Occipital lobe (tissue), 2 donors: ENCODE measurements around the gene CD247. TPM values are rescaled to one million over a fixed set of nuclear protein-coding genes. Genes with fewer than 3 reads are reported as not detected.

Source experiments
- DNase-seq: peaks from one replicate; lab custom pipeline; 2025; lab: John Stamatoyannopoulos, UW
- total RNA-seq: library from RNA; depleted of rRNA; stranded (reverse); fragments of >200 nt; gene quantifications from one replicate; pipeline ENCODE4 v1.2.3, GENCODE V29; 2014

The CD247 gene
- total RNA-seq, 1 donor from 2014 or later, result 2.3 TPM

DNA sequence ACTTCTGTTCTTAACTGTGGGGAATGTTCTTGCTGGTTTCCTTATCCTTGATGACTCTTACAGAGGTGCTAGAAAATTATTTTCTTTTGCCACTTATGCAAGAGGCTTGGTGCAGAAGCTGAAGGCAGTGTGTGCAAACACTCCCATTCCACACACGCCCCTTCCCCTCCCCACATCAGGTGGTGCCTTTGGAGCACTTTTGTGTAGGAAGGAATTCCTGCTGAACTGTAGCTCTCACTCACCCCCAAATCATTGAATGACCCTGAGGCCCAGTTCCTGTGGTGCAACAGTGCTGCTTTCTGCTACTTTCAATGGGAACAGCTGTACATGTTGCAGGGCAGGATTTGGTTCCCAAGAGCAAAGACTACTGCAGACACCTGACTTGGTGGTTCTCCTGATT is 101.8 kb downstream of the CD247 start:
- DNase-seq, result no peak

DNA sequence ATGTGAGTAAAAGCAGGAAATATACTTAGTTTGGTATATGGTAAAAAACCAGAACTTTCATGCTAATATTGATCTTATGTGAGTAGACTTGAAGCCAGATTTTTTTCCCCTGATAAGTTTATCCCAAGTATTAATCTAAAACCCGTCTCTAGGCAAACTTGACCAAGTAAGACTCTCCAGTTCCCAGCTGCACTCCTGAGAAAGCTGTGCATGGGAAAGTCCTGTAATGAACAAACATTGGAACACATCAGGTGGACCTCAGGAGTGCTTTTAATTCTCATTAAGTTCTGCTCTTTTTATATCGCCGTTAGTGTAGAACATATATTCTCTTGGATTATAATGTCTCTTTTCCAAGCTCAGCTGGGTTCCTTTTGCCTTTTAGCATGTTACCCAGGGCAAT is 105.0 kb downstream of the CD247 start:
- DNase-seq, result no peak

DNA sequence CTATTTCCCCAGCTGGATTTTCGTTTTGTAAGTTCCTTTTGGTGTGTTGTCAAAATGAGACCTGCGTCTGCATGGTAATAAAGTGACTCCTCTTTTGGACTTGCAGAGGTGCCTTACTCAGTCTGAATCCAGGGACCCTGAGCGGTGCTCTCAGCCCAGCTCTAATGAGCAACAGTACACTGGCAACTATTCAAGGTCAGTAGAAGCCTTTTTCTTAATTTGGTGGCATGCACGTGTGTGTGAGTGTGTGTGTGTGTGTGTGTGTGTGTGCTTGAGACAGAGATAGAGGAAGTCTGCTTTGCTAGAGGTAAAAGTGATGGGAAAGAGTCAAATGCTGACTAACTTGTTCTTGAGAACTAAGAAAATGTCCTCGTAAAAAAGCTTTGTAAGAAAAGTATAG is 105.4 kb downstream of the CD247 start:
- DNase-seq, result no peak

DNA sequence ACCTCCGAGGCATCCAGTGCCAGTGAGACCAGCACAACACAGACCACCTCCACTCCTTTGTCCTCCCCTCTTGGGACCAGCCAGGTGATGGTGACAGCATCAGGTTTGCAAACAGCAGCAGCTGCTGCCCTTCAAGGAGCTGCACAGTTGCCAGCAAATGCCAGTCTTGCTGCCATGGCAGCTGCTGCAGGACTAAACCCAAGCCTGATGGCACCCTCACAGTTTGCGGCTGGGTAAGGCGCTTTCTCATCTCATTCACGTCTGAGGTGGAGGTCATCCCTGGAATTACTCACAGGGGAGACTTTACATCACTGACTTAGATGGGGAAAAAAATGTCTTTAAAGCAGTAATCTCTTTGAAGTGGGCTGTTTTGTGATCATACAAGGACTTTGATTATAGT is 106.3 kb downstream of the CD247 start:
- DNase-seq, result peak; percentile 15

DNA sequence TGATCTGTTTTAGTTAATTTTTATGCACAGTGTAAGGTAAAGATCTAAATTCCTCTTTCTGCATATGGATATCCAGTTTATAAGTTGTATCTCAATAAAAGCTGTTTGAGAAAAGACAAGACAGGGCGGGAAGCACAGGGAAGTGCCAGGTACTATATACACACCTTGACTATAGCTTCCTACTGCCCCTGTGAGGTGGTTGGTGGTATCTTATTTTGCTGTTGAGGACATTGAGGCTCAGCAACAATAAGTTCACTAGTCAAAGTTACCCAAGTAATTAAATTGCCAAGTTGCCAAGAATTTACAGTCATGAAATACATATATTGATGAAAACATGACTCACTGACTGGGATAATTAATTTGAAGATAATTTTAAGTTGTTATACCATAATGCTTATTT is 109.1 kb downstream of the CD247 start:
- DNase-seq, result no peak

DNA sequence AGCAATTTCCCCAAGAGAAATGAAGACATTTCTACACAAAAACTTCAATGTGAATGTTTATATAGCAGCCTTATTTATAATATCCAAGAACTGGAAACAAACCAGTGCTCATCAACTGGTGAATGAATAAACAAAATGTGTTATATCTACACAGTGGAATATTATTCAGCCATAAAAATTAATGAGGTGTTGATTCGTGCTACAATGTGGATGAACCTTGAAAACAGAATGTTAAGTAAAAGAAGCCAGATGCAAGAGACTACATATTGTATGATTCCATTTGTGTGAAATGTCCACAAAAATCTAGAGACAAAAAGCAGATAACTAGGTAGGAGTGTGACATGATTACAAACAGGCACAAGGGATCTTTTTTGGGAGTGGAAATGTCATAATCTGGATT is 110.0 kb downstream of the CD247 start:
- no peak for DNase-seq

DNA sequence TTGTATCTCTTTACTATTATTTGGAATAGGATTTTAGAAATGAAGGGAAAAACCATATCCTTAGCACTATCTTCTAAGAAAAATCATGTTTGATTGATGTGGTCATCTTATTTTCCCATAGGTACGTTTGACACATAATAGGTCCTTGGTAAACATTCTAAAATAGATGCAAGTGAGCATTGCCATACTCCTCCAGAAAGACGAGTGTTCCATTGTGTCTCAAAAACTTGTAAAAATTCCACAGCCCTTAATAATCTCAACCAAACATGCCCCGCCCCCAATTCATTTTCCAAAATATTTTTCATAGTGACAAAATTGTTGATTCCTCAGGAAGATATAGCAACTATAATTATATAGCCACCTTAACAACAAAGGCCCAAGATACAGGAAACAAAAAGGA is 113.4 kb downstream of the CD247 start:
- no peak for DNase-seq

DNA sequence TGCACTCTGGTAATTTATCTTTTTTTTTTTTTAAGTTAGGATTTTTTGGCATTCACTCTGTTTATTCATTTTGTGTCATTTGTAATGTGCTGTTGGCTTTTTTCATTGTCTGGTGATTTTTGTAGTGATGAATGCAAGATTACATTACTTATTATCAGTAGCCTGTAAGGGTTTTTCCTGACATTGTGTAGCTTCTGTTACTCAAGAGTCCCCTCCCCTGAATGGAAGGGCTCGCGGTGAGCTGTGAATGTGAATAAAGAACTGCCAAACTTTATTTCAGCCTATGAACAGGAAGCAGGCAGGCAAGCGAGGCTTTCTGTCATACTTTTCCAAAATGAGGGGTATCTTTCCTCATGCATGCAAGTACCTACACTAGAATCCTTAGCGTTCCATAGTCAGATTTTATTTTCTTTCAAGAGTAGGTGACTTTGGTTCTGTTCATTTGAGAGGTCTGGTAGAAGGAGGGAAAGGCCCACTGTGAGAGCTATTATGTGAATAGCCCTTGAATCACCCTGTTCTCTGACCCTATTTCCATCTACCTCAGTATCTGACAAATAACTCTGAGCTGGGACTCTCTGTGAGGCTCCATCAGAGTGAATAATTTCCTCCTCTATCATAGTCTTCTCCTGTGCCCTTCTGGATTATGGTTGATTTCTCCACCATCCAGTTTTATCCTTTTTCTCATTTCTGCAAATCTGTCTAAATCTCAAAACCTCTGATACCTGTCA is 114.0 kb downstream of the CD247 start:
- no peak for DNase-seq

DNA sequence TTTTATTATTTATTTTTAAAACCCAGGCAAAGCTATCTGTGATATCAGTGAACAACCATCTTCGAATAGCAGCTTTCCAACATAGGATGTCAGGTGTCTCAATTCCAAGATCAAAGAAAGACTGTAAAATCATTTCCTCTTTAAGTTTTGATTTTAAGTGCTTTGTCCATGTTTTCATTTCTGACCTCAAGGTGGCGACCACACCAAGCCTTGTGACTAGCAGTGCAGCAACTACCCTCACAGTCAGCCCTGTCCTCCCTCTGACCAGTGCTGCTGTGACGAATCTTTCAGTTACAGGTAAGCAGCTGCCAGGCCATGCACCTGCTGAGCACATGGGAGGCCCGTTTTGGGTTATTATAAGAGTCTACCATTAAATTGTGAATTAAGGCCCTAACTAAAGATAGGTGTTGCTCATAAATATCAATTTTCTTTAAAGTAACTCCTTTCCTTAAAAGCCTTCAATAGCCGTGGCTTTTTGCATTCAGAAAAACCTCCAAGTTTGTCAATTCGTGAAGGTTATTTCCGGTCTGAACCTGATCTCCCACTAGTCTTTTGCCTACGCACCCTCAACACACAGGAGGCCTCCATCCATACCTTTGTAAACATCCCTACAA is 117.0 kb downstream of the CD247 start:
- DNase-seq, result peak; percentile 4

DNA sequence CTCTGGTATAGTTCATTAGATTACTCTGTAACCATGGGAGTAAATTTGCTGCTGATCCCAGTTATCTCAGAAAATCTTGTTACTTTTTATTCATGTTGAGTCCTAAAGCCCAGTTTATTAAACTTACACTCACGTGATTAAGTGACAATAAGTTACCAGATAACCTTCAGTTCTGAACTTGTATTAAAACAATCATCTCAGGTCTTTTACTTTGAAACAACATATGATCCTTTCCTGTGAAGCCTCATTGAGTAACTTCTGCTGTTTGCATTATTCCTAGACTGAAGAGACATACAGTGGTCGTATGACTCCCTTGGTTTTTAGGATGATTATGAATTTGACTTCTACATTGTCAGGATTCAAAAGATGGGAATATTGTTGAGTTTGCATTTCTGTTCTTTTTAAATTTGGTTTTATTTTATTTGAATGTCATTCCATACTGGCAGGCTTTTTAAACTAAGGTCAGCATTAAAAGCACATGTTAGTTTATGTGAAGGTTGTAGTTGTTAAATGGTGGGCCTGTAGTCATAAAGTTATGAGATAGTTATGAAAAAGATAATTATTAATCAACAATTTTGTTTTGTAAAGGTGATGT is 117.9 kb downstream of the CD247 start:
- no peak for DNase-seq

DNA sequence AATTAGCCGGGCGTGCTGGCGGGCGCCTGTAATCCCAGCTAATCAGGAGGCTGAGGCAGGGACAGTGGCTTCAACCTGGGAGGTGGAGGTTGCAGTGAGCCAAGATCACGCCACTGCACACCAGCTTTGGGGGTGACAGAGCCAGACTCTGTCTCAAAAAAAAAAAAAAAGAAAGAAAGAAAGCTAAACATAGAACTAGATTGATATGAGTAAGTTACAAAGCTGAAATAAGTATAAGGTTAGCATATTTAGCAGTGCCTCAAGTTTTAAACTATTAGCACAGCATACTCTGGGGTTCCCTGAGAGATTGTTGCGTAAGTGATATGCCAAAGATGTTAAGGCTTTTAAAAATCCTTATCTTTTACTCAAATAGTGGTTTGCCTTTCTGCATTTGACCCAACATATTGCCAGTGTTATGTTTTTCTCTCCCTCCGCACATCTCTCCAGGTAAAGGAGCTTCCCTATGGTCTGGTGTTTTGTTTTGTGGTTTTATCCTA is 126.1 kb downstream of the CD247 start:
- no peak for DNase-seq

DNA sequence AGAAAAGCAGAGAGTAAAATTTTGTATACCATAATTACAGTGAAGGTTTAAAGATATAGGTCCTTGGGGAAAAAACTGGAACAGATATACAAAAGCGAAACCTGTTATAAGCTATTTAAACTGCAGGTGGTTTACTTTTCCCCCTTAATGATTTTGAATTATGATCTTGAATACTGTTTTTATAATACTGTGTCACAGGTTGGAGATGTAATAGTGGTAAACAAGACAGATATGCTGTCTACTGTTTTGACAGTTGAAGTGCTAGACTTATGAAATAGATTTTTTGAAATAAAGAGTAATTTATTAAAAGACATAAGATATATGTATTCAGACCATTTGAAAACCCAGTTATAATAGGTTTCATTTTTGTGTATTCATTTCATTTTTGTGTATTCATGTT is 129.4 kb downstream of the CD247 start:
- no peak for DNase-seq

DNA sequence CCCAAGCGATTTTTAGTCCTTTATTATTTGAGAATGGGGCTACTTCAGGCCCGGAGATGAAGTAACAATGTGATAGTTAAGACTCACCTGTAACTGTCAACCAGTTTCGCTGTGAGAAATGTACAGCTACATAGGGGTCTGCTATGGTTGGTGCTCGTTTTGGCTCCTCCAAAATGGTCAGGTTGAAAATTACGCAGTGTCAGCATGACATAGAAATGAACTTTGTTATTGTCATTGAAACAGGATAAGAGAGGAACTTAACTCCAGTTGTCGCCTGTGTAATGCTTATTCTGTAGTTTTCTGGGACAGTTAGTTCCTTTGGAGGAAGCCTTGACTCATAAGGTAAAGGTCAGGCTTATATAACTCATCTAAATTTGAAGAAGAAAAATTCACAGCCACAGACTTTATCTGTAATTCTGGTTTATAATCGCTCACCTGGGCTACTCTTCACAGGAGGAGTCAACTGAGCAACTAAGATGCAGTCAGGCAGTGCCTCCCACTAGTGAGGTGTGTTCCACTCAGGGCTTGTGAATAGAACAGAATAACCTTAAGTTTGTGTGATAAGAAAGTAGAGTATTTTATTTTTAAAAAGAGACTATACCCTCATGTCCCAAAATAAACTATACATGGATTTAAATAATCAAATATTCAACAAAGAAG is 130.9 kb downstream of the CD247 start:
- no peak for DNase-seq

Other genes with a start within 250 kb of the CD247 start
- 45.4 TPM for gene CREG1, start 35.2 kb upstream of the CD247 start, total RNA-seq
- gene RCSD1, start 111.7 kb upstream of the CD247 start, total RNA-seq, result 6.9 TPM
- gene MPZL1, start 203.5 kb upstream of the CD247 start, total RNA-seq, result 278 TPM